ENCODE results near the gene SBNO1. TPM values are rescaled to one million over a fixed set of nuclear protein-coding genes. Genes with fewer than 3 reads are reported as not detected.
"Not testable (repeated sequence)": the region's sequence is repeated elsewhere in the genome, so short reads cannot be mapped to it uniquely, and the experiment has no call there.

The SBNO1 gene
- polyA plus RNA-seq, 3 donors = 31.5 to 32.2 (median 31.9) TPM

DNA sequence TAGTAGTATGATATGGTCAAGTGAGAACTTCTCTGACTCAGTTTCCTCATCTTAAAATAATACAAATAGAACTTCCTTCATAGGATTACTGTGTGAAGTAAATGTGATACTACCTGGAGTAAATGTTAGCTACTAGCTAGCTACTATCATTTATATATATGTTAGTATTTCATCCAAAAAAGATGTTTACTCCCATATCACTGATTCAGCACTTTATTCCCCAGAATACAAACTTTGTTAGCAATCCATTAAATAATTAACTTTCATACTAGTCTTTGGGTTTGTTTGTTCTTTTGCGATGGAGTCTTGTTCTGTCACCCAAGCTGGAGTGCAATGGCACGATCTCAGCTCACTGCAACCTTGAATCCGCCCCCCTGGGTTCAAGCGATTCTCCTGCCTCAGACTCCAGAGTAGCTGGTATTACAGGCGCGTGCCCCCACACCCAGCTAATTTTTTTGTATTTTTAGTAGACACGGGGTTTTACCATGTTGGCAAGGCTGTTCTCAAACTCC is 8.4 kb downstream of the SBNO1 start:
- no peak for DNase-seq (ENCODE audit: low read depth in 3 of 3, low spot score in 2 of 3)

DNA sequence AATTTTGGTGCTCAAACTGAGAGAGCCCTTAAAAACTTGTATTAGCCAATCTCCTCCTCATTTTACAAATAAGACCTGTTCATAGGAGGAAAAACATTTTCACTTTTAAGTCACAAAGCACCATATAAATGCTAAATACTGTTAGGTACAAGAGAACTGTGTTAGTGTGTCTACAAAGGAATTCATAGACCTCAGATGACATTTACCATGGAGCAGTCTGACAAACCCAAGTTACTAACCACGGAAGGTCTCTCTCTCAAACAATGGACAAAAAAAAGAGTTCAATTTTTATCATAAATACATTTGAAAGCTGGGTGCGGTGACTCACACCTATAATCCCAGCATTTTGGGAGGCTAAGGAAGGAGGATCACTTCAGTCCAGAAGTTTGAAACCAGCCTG is 10.0 kb downstream of the SBNO1 start:
- no peak for DNase-seq (ENCODE audit: low read depth in 3 of 3, low spot score in 2 of 3)

DNA sequence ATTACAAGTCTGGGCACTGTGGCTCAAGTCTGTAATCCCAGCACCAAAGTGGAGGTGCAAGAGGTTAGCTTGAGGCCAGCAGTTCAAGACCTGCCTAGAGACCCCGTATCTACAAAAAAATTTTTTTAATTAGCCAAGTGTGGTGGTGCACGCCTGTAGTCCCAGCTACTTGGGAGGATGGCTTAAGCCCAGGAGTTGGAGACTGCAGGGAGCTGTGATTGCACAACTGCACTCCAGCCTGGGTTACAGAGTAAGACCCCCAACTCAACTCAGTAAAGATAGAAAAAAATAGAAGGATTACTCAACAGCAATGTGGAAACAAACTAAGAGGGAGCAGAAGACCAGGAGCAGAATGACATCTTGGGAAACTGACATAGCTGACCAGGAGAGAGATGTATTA is 13.3 kb downstream of the SBNO1 start:
- no peak for DNase-seq (ENCODE audit: low read depth in 3 of 3, low spot score in 2 of 3)

DNA sequence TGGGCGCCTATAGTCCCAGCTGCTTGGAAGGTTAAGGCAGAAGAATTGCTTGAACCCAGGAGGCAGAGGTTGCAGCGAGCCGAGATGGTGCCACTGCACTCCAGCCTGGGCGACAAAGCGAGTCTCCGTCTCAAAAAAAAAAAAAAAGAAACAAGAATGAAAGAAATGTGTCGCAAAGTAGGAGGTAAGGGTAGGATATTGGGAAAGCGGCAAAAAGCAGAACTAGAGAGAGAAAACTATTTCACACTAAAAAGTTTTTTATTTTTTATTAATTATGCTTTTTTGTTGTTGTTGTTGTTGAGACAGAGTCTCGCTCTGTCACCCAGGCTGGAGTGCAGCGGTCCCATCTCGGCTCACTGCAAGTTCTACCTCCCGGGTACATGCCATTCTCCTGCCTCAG is 17.7 kb downstream of the SBNO1 start:
- DNase-seq (ENCODE audit: low read depth in 3 of 3, low spot score in 2 of 3) = no peak

DNA sequence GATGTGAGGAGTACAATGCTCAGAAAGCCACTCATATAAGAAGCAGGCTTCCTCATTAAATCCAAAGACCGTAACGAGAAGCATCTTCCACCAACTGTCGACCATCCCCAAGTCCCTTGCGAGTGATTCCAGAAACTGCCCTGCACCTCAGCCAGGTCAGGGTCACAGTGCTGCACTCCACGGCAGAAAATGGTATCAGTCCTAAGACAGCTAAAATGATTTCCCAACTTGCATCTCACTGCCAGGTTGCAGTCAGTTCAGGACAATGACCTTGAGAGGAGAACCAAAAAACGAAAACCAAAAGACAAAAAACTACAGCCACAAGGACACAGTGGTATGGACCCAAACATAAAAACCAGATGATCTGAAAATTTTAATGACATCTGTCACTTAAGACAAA is 20.6 kb downstream of the SBNO1 start:
- DNase-seq (ENCODE audit: low read depth in 3 of 3, low spot score in 2 of 3) = no peak

DNA sequence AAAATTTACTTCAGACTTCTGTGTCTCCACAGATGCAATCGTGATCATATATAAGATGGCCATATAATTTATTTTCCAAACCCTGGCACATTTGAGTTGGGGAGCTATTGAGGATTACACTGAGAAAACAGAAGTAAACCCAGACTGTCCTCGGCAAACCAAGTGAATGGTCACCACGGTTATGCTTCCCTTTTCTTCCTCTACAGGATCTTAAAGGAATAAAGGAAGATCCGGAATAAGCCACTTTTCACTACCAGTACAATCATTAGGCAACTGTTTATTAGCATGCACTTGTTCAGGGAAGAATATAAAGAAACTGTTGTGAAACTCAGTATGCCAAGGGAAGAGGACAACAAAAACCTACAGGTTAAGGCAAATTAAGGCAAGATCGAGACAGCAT is 27.6 kb downstream of the SBNO1 start:
- DNase-seq (ENCODE audit: low read depth in 3 of 3, low spot score in 2 of 3) = no peak

DNA sequence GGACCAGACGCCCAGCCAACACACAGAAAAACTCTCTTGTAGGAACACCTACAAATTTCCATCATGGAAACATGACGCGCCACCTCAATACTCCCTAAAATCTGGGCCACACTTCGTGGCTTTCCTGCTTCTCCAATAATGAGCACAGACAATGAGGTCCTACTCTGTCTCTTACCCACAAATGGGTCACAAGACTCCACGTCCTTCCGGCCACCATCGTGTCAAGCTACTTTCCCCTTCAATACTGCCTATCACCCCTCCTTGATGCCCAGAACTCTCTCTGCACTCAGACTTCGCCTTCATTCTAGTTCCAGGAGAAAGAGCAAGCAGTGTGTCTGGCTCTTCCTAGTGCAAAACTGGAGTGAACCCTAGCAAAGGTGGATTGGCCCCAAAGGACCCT is 28.1 kb downstream of the SBNO1 start:
- DNase-seq (ENCODE audit: low read depth in 3 of 3, low spot score in 2 of 3) = no peak

DNA sequence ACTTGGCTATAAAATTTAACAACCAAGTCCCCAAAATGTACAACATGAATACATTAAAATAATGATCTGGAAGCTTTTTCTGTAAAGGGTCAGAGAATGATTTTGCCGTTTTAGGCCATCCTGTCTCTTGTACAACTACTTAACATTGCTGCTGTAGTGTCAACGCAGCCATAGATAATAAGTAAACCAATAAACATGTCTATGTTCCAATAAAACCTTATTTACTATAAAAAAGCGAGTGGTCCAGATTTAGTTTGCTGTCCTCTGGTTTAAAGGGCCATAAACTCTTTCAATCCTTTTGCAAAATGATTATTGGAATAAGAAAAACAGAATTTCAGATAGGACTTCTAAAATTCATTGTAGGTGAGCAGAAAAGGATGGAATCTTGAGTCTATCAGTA is 29.2 kb downstream of the SBNO1 start:
- no peak for DNase-seq (ENCODE audit: low read depth in 3 of 3, low spot score in 2 of 3)

DNA sequence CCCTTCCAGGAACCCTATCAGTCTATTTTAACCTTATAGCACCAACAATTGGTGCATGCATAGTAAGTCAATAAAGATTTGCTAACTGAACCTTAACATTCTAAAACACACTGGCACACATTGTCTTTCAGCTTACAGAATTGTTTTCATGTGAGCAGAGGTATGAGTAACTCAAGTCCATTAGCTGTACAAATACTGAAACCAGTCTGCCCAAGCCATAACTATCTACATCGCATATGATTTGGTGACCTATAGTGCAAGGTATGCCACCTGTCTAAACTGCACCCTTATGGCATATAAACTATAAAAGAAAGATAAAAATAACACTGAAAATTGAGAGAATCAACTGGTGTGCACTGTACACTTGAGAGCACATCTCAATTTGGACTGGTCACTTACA is 34.8 kb downstream of the SBNO1 start:
- DNase-seq (ENCODE audit: low read depth in 3 of 3, low spot score in 2 of 3) = no peak

DNA sequence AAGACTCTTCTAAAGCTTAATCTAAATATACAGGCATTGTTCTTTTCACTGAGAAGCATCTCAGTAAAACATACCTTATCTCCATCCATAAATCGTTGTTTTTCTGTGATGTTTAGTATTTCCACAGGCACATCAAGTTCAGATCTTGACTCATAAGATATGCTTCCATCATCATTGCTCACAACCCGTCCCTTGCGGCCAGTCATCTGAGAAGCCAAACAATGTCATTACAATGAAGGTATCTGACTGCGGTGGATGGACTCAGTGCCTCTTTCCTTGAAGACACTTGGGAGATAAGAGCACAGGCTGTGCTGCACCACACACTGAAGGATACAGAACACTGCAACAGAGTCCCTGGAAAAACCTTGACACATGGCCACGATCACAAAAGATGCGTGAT is 44.8 kb downstream of the SBNO1 start:
- DNase-seq (ENCODE audit: low read depth in 3 of 3, low spot score in 2 of 3) = no peak

DNA sequence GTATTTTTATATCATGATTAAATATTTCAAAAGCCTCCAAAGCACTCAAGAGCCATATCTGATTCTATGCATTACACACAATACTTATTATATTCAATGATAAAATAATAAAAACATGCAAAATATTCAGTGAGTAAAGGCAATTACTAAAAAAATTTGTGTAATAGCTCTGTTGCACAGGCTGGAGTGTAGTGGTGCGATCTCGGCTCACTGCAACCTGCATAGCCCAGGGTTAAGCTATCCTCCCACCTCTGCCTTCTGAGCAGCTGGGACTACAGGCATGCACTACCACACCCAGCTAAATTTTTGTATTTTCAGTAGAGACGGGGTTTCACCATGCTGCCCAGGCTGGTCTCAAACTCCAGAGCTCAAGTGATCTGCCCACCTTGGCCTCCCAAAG is 45.4 kb downstream of the SBNO1 start:
- DNase-seq (ENCODE audit: low read depth in 3 of 3, low spot score in 2 of 3) = no peak

DNA sequence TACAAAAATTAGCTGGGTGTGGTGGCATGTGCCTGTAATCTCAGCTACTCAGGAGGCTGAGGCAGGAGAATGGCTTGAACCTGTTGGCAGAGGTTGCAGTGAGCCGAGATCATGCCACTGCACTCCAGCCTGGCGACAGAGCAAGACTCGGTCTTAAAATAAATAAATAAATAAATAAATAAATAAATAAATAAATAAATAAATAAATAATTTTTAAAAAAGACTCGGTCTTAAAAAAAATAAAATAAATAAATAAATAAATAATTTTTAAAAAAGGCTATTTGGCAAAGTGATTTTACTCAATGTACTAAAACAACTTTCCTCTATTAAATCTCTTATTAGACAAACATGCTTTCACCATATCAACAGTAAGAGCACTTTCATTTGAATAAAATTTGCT is 51.6 kb downstream of the SBNO1 start:
- not testable (repeated sequence) for DNase-seq (ENCODE audit: low read depth in 3 of 3, low spot score in 2 of 3)

DNA sequence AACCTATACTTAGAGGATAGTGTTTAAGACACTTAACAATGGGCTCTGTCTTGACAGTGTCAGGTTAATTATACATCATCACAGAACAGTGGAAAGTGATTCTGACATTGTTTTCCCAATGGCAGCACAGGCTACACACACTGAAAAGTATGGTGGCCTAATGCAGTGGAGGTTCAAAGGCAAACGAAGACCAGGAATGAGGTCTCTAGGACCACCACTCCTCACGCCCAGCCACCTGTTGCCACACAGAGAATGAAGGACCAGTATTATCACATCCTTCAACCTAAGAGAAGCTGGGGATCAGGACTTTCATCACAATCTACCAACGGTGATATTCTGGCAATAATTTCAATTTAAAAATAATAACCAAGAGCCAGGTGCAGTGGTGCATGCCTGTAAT is 58.4 kb downstream of the SBNO1 start:
- no peak for DNase-seq (ENCODE audit: low read depth in 3 of 3, low spot score in 2 of 3)

DNA sequence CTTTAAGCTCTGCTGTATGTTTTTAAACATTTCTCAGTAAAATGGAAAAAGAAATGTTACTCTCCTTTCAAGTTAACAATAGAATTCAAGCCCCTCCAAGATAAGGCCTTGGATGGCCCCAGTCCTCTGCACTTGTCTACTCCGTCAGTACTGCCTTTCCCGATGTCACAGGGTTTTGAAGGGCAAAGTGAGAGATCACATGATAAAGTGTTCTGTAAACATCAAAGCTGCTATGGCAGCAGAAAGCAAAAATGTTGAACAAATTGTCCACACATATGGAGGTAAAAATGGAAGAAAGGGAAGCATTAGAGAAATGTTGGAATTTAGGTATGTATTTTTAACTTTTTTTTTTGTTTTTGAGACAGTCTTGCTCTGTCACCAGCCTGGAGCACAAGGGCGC is 59.5 kb downstream of the SBNO1 start:
- no peak for DNase-seq (ENCODE audit: low read depth in 3 of 3, low spot score in 2 of 3)

DNA sequence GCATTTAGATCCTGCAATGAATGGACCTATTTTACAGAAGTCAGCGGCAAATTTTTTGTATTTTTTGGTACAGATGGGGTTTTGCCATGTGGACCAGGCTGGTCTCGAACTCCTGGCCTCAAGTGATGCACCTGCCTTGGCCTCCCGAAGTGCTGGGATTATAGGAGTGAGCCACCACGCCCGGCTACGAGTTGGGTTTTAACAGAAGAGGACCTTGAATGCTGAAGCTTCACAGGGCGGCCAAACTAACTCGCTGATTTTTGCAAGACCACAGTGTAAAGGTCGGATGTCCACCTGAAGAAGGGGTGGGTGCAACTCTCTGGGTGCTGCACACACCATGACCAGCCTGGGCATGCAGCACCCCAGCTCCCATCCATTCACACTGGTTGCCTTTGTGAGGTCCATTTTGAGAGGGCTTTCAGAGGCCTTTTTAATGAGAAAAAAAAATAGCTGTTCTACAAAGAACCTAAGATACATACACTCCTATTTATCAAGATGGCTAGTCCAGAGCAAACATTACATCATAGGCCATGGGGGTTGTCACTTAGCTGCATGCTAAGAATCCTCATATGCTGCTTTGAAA is 71.4 kb downstream of the SBNO1 start:
- no peak for DNase-seq (ENCODE audit: low read depth in 3 of 3, low spot score in 2 of 3)

DNA sequence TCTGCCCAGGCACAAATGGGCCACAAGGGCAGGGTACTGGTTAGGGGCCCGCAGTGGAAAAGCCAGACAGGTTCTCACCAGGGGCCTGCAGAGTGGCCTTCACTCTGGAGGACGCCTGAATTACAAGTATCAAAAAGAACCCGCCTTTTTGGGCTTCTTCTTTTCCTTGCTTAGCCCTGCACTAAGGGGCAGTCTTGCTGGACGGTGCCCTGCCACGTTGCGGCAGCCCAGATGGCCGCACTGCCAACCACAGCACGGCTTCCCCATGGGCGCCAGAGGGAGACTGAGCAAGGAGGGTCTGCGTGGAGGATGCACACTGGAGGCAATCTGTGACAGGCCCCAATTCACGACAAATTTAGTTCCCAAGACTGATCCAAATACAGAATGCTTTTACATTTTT is 74.7 kb downstream of the SBNO1 start:
- DNase-seq (ENCODE audit: low read depth in 3 of 3, low spot score in 2 of 3) = no peak

DNA sequence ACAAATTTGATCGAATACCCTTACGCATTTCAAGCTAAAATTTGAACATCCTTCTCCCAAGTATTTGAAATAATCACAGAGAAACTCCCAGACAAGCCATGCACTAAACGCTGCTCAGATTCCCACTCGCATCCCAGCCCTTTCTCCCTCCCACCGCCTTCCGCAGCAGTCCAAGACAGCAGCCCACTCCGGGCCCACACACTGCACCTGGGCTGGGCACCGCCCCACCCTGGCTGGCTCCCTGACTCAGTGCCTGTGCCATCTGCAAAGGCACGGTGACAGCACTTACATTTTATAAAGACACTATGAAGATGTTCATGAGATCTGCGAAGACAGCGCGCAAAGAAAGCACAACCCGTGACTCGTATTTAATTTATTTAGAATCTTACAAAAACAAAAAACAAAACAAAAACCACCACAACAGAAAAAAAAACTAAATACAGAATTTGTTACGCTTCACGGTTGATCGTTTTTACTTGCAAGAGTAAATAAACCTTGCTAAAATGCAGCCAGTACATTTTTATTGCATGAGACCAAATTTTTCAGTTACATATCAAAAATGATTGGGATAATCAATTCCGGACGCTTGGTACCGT is 75.8 kb downstream of the SBNO1 start:
- no peak for DNase-seq (ENCODE audit: low read depth in 3 of 3, low spot score in 2 of 3)

DNA sequence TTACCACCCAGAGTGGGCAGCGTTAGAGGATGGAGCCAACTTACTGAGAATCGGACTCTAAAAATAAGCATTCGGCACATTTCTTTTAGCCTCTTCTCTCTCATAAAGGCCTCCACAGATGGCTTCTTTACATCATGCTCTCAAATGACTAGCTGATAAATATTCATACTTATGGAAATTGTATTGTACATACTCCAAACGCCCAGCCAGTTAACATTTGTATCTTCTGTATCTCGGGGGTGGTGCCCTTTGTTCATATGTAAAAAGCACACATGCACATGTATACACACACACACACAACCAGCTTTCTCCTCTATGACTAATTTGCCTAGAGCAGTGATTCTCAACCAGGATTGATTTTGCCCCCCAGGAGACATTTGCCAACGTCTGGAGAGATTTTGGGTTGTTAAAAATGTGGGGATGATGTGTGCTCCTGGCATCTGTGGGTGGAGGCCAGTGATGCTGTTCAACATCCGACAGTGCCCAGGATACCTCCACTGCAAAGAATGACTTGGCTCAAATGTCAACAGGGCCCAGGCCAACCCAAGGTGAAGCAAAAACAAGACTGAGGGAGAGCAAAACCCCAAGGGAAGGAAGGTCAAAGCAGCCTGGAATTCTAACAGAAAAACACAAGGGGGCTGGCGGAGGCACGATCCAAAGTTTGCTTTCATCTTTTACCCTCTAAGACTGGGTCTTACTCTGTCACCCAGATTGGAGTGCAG is 77.8 kb downstream of the SBNO1 start:
- DNase-seq (ENCODE audit: low read depth in 3 of 3, low spot score in 2 of 3) = no peak

DNA sequence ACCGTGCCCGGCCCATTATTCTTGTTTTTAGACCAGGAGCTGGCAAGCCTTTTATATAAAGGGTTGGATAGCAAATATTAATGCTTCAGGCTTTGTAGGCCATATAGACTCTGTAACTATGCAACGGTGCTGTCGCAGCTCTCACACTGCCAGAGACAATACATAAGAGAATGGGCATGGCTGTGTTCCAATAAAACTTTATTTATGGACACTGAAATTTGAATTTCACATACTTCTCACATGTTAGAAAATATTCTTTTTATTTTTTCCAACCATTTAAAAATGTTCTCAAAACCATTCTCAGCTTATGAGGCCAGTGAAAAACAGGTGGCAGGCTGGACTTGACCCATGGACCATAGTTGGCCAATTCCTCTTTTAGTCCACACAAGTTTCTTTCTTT is 80.0 kb downstream of the SBNO1 start:
- no peak for DNase-seq (ENCODE audit: low read depth in 3 of 3, low spot score in 2 of 3)

DNA sequence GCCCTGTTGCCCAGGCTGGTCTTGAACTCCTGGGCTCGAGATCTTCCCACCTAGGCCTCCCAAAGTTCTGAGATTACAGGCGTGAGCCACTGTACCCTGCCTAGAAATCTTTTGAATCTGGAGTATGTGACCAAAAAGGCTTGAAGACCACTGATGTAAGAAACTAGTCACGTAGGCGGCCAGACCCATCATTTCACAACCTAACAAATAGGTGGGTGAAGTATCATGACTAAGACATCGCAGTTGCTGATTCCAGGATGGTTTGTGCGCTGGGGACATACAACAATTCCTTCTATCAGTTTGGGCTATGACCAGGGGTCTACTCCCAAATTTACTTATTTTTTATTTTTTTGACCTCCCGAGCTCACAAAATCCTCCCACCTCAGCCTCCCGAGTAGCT is 81.2 kb downstream of the SBNO1 start:
- no peak for DNase-seq (ENCODE audit: low read depth in 3 of 3, low spot score in 2 of 3)

DNA sequence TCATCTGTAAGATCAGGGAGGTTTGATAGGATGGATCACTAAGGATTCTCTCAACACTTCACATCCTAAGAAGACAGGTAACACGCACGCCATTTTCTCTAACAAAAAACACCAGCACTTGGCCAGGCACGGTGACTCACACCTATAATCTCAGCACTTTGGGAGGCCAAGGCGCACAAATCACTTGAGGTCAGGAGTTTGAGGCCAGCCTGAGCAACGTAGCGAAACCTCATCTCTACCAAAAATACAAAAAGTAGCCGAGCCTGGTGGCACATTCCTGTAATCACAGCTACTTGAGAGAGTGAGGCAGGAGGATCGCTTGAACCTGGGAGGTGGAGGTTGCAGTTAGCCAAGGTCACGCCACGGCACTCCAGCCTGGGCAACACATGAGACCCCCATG is 82.5 kb downstream of the SBNO1 start:
- DNase-seq (ENCODE audit: low read depth in 3 of 3, low spot score in 2 of 3) = no peak

DNA sequence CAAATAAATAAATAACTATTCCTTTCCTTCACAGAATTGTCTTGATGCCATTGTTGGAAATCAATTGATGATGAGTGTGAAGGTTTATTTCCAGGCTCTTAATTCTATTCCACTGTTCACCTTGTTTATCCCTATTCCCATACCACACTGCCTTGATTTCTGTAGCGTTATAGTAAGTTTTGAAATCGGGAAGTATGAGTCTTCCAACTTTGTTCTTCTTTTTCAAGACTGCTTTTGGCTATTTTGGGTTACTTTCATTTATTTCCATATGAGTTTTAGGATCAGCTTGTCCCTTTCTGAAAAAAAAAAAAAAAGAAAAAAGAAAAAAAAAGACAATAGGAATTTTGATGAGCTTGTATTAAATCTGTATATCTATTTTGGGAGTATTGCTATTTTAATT is 83.7 kb downstream of the SBNO1 start:
- no peak for DNase-seq (ENCODE audit: low read depth in 3 of 3, low spot score in 2 of 3)

Measured in right renal cortex interstitium (tissue), 3 donors.